Measurements from ENCODE around the gene MARCO.

GRCh38 chr2:118925981-118926380 lies 16.0 kb upstream of the MARCO start:
- TF ChIP-seq EZH2 (IDR thresholded peaks at IDR 0.05) (no peak), POLR2AphosphoS5 (IDR thresholded peaks at IDR 0.05; ENCODE audit: borderline replicate concordance, low read depth, low read length) (no peak), FOXP2 (optimal IDR thresholded peaks at IDR 0.05; ENCODE audit: control extremely low read depth, extremely low read length, insufficient read depth) (no peak)

Data from SK-N-MC (cell line).